Loucy (cell line): Measurements from ENCODE around the gene HSF2BP.
"Not testable (repeated sequence)": the region's sequence is repeated elsewhere in the genome, so short reads cannot be mapped to it uniquely, and the experiment has no call there.

Experiments
- H2AFZ ChIP-seq: fragments of 200-600 bp; sonication (generic); 2 replicates; pipeline ENCODE4 v1.6.0; 2016; ENCODE audit warnings: antibody characterized with exemption, mild to moderate bottlenecking, low read length, moderate library complexity
- H3F3A ChIP-seq: fragments of 200-600 bp; 2 replicates; pipeline ENCODE4 v1.6.0; 2016; ENCODE audit warnings: antibody characterized with exemption, low read depth, mild to moderate bottlenecking
- H3K27me3 ChIP-seq: fragments of 200-600 bp; sonication (generic); 2 replicates; pipeline ENCODE4 v1.6.1; 2014; ENCODE audit warnings: low read length, mild to moderate bottlenecking; ENCODE audit not compliant: insufficient read depth, poor library complexity, severe bottlenecking
- H3K36me3 ChIP-seq: fragments of 200-600 bp; sonication (generic); 2 replicates; pipeline ENCODE4 v1.6.1; 2016; ENCODE audit warnings: low read length; ENCODE audit not compliant: insufficient read depth
- H3K4me1 ChIP-seq: fragments of 200-600 bp; sonication (generic); 2 replicates; pipeline ENCODE4 v1.5.1; 2014; ENCODE audit warnings: low read length, mild to moderate bottlenecking; ENCODE audit not compliant: insufficient read depth, poor library complexity, severe bottlenecking
- H3K4me2 ChIP-seq: fragments of 200-600 bp; sonication (generic); 2 replicates; pipeline ENCODE4 v1.6.0; 2014; ENCODE audit warnings: antibody characterized with exemption, low read length, low read depth, mild to moderate bottlenecking; ENCODE audit not compliant: poor library complexity, severe bottlenecking
- H3K4me3 ChIP-seq: fragments of 200-600 bp; sonication (generic); 2 replicates; pipeline ENCODE4 v1.5.1; 2014; ENCODE audit warnings: low read length, mild to moderate bottlenecking, mixed read lengths; ENCODE audit not compliant: poor library complexity, severe bottlenecking
- H3K79me2 ChIP-seq: fragments of 200-600 bp; sonication (generic); 2 replicates; pipeline ENCODE4 v1.6.1; 2014; ENCODE audit warnings: low read length; ENCODE audit not compliant: insufficient read depth
- H3K9ac ChIP-seq: fragments of 200-600 bp; sonication (generic); 2 replicates; pipeline ENCODE4 v1.6.0; 2014; ENCODE audit warnings: mild to moderate bottlenecking, low read depth, low read length, moderate library complexity; ENCODE audit not compliant: poor library complexity, severe bottlenecking
- H3K9me2 ChIP-seq: fragments of 200-600 bp; sonication (generic); replicated peaks from 2 replicates; pipeline ENCODE4 v1.6.1; 2016; ENCODE audit warnings: low read depth, low read length, mixed read lengths
- H3K9me3 ChIP-seq: fragments of 200-600 bp; sonication (generic); 2 replicates; pipeline ENCODE4 v1.6.1; 2014; ENCODE audit warnings: mild to moderate bottlenecking, antibody characterized with exemption, low read length, low read depth; ENCODE audit not compliant: insufficient read depth
- H4K20me1 ChIP-seq: fragments of 200-600 bp; sonication (generic); 2 replicates; pipeline ENCODE4 v1.6.0; 2014; ENCODE audit warnings: antibody characterized with exemption, low read length, mild to moderate bottlenecking; ENCODE audit not compliant: insufficient read depth, poor library complexity, severe bottlenecking
- CTCF ChIP-seq: fragments of 200-600 bp; sonication (generic); conservative IDR thresholded peaks from 2 replicates; pipeline ENCODE4 v1.5.1; 2014; ENCODE audit warnings: mild to moderate bottlenecking, antibody characterized with exemption, low read length
- EZH2phosphoT487 ChIP-seq: fragments of 200-600 bp; IDR thresholded peaks from 2 replicates; pipeline ENCODE4 v1.6.1; 2018; ENCODE audit warnings: antibody characterized with exemption, mild to moderate bottlenecking, moderate library complexity, borderline replicate concordance

HSF2BP gene

DNA sequence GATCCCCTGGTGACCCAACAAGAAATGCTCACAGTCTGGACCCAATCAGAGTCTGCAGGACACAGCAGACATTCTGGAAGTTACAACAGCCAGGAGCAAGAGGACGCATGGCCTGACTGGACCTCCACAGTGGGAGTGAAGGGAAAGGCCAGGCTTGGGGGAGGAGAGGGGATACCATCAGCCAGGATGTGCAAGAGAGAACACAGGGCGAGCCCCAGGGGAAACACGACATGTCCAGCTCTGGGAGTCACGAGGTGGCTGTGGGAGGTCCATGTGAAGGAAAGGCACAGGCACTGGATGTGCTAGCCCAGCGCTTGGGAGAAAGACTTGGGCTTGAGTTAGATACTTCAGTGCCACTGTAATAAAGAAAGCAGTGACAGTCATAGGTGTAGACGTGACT, 87.3 kb downstream of the HSF2BP start:
- Histone ChIP-seq H3K27me3 (no peaks in the 10 kb centered on the region), H4K20me1 (no peaks in the 10 kb centered on the region), H3K9me3 (no peaks in the 10 kb centered on the region), H3K9me2 (no peaks in the 10 kb centered on the region), H3K79me2 (no peaks in the 10 kb centered on the region), H3K9ac (no peak overlapping the region), H3K4me1 (peaks cover 2% of the 10 kb centered on the region), H3F3A (no peaks in the 10 kb centered on the region), H3K36me3 (no peaks in the 10 kb centered on the region), H2AFZ (no peak overlapping the region), H3K4me2 (no peak overlapping the region), H3K4me3 (no peak overlapping the region)
- no peak for TF ChIP-seq EZH2phosphoT487
- no peak for TF ChIP-seq CTCF

DNA sequence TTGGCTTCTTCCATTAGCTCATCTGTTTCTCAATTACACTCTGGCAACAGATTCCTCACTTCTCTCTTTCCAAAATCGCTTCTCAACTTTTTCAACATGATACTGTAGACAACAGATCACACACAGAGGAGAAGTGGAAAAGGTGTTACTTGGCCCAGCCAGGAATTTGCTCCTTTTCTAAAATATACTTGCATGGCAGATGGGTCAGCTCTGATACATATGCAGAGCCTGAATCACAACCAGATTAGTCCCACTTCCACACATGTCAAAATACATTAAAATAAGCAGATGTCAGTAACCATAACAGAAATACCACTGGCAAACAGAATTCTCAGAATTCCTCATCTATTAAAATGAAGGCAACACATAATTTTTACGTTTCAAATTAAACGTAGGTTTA, 89.1 kb downstream of the HSF2BP start:
- not testable (repeated sequence) for H2AFZ ChIP-seq, H3K36me3 ChIP-seq, H3F3A ChIP-seq, H3K4me2 ChIP-seq, H3K9me3 ChIP-seq, H3K4me1 ChIP-seq, H3K9ac ChIP-seq, H4K20me1 ChIP-seq, H3K79me2 ChIP-seq, H3K9me2 ChIP-seq, H3K27me3 ChIP-seq, H3K4me3 ChIP-seq

GRCh38 chr21:43562451-43562850, 96.8 kb downstream of the HSF2BP start:
- not testable (repeated sequence) for H4K20me1 ChIP-seq, H3K9me3 ChIP-seq, H3K9me2 ChIP-seq, H3K4me3 ChIP-seq, H3K4me2 ChIP-seq, H3K79me2 ChIP-seq, H2AFZ ChIP-seq, H3K4me1 ChIP-seq, H3F3A ChIP-seq, H3K36me3 ChIP-seq, H3K27me3 ChIP-seq, H3K9ac ChIP-seq

GRCh38 chr21:43540561-43540960, 118.7 kb downstream of the HSF2BP start:
- H3K4me3 ChIP-seq, H3K36me3 ChIP-seq, H4K20me1 ChIP-seq, H3K9me2 ChIP-seq, H3K27me3 ChIP-seq, H3K9ac ChIP-seq, H3K4me1 ChIP-seq, H3K9me3 ChIP-seq, H3F3A ChIP-seq, H2AFZ ChIP-seq, H3K79me2 ChIP-seq, H3K4me2 ChIP-seq: not testable (repeated sequence)

DNA sequence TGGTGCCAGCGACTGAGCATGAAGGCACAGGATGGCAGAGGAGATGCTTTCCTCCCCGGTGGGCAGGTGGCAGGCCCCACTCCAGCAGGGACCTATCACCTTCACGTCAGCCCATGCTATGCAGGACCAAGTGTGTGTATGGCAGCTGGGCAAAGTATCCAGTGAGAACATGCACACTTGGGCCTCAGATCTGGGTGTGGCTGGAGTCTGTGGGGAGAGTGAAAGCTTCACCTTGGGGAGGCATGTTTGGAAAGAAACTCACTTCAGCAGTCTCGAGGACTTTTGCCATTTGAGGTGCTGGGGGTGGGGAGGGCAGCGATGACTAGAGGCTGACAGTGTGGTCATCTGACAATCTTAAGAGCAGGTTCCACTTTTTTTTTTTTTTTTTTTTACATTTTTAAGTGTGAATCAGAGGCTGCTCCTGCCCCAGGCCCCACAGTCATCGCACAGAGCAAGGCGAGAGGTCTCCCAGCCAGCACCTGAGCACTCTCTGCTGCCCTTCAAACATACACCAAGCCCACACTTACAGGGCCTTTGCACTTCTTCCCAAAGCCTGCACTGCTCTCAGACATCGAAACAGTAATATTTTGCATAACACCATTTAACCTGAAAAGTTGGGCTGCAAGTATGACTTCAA, 136.7 kb downstream of the HSF2BP start:
- not testable (repeated sequence) for H3K79me2 ChIP-seq, H2AFZ ChIP-seq, H3K27me3 ChIP-seq, H4K20me1 ChIP-seq, H3K4me2 ChIP-seq, H3K4me1 ChIP-seq, H3K9me3 ChIP-seq, H3K4me3 ChIP-seq, H3K36me3 ChIP-seq, H3F3A ChIP-seq, H3K9ac ChIP-seq, H3K9me2 ChIP-seq

DNA sequence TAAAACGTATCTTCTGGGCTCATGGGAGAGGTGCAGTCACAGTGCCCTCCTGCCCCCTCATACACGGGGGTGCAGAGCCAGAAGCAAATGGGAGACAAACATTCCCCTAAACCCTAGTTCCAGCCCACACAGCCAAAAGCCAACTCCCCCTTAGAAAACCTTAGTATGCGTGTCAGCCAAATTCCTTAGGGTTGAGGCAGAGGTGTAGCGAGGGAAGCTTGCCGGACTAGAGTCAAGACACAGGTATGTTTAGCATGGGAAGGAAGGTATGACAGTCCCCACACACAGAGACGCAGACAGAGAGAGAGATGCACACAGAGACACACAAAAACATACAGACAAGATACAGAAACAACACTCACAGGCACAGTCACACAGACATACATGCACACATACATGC, 141.6 kb downstream of the HSF2BP start:
- not testable (repeated sequence) for H3K9me2 ChIP-seq, H3K27me3 ChIP-seq, H3K4me1 ChIP-seq, H3K36me3 ChIP-seq, H3F3A ChIP-seq, H3K79me2 ChIP-seq, H2AFZ ChIP-seq, H4K20me1 ChIP-seq, H3K4me2 ChIP-seq, H3K4me3 ChIP-seq, H3K9ac ChIP-seq, H3K9me3 ChIP-seq
